Stimulated activated CD4-positive, alpha-beta T cell treated with anti-CD3 and anti-CD28 coated beads, TNF-alpha, amount 100 ng/mL, for 24 hours (primary cell): ENCODE data around the gene PSMC5.

ENCODE experiments used
- DNase-seq, 3 experiments: peaks; one replicate each; pipeline ENCODE4 v3.0.0-alpha.2; 2020; ENCODE audit warnings: low read depth in 3 of 3

Gene PSMC5

DNA sequence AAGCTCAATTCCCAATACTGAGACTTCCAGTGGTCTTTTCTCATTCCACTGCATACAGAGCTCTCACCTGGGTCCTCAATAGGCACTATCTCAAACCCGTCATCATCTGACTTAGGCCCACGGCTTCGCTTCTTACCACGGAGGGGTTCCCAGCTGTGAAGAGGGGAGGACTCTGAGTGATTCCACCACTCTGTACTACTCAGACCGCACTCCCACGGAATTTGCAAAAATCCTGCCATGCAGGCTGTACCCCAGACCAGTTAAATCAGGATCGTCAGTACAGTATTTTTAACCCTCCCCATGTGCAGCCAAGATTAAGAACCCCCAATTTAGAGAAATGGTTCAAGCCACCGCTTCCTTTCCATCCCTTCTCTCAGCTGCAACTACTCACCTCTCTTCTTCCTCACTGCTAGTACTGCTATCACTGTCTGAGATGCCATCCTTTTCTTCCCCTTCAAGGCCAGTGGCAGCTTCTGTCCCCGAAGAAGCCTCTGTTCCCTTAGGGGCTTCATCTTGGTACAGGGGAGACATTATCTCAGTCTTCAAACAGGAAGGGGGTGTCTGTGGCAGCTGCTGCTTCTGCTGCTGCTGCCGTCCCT is 6.2 kb upstream of the PSMC5 start:
- DNase-seq = no peak

GRCh38 chr17:63821804-63822203 is 5.4 kb upstream of the PSMC5 start:
- no peak for DNase-seq

DNA sequence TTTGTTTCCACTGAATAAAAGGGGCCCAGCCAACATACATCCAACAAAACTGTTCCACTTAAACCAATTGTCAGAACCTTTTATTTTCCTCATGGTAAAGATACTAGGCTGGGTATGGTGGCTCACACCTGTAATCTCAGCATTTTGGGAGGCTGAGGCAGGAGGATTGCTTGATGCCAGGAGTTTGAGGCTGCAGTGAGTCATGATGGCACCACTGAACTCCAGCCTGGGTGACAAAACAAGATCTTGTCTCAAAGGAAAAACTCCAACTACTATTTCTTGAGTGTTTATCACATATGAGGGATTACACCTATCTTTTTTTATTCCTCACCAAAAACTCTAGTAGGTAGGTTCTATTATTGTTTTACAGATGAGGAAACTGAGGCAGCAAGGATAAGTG is 4.7 kb upstream of the PSMC5 start:
- DNase-seq = no peak

GRCh38 chr17:63823659-63824331 is 3.4 kb upstream of the PSMC5 start:
- DNase-seq = no peak

- no peak for DNase-seq
These were observed 2.9 kb upstream of the PSMC5 start for GRCh38 chr17:63824362-63824761.

GRCh38 chr17:63826468-63827001 is 696 bp upstream of the PSMC5 start:
- DNase-seq = no peak

GRCh38 chr17:63827801-63828221 is 580 bp downstream of the PSMC5 start:
- no peak for DNase-seq

GRCh38 chr17:63828936-63829335 is 1.7 kb downstream of the PSMC5 start:
- DNase-seq = no peak

GRCh38 chr17:63830278-63830677 is 3.0 kb downstream of the PSMC5 start:
- DNase-seq = no peak

DNA sequence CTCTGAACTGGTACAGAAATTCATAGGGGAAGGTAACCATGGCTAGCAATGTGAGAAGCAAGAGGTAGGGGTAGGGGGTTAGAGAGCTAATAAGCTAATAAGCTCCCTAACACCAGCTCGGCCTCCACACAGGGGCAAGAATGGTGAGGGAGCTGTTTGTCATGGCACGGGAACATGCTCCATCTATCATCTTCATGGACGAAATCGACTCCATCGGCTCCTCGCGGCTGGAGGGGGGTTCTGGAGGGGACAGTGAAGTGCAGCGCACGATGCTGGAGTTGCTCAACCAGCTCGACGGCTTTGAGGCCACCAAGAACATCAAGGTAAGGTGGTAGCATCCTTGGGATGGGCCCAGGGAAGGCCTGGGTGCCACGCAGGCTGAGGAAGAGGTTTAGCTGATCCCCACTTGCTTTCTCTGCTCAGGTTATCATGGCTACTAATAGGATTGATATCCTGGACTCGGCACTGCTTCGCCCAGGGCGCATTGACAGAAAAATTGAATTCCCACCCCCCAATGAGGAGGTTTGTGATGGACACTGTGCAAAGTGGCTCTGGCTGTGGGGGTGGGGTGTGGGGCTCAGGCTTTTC is 3.8 kb downstream of the PSMC5 start:
- DNase-seq = no peak

- no peak for DNase-seq
These were observed 4.3 kb downstream of the PSMC5 start for GRCh38 chr17:63831505-63831904.

- DNase-seq = no peak
These were observed 4.8 kb downstream of the PSMC5 start for GRCh38 chr17:63832014-63832413.

- no peak for DNase-seq
These were observed 5.2 kb downstream of the PSMC5 start for GRCh38 chr17:63832455-63832854.

DNA sequence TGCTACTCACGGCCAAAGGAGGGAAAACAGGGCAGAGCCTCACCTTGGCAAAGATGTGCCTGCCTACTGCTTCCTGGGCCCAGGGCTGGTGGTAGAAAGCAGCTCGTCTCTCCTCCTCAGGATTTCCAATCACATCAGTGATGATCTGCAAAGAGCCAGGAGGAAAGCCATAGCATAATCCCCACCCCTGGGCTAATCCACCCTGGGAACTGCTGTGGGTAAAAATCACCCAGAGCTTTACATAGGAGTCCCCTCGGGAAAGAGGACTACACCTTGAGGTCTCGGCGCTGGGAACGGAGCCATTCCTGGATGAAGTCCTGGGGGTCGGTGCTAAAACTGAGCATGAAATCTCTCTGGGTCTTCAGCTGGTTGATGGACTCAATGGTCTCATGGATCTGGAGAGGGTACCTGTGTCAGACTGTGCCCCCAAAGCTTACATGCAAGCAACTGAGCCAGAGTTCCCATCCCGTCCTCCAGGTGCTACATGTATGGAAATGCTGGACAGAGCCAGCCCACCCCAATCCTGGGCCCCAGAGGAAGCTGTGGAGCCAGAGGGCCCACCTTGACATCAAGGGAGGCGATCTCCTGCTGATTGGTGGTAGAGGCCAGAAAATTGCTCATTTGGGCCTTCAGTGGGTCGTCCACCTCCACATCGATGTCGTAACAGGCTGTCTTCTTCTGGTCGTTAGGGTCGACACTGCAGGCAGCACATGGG is 6.0 kb downstream of the PSMC5 start:
- no peak for DNase-seq

- no peak for DNase-seq
These were observed 6.6 kb downstream of the PSMC5 start for GRCh38 chr17:63833741-63834373.

- peak in 2 of 3 experiments; percentile 38 to 49 for DNase-seq
These were observed 7.4 kb downstream of the PSMC5 start for GRCh38 chr17:63834431-63835166.

- no peak for DNase-seq
These were observed 8.0 kb downstream of the PSMC5 start for GRCh38 chr17:63835167-63835720.

DNA sequence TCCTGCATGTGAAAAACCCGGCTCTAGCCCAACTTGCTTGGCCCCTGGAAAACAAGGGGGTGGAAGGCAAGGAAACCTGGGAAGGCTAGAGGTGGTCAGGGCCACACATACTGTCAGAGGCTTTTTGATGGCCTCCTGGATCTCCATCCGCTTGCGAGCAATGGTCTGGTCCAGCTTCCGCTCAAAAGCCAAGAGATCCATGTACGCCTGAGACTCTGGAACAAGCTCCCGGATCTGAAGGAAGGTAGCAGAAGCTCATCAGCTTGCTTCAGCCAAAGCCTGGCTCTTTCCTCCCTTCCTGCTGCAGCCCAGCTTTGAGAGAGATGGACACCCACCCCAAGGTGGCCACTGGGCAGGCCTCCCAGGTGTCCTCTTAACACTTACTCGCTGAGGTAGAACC is 9.6 kb downstream of the PSMC5 start:
- no peak for DNase-seq

DNA sequence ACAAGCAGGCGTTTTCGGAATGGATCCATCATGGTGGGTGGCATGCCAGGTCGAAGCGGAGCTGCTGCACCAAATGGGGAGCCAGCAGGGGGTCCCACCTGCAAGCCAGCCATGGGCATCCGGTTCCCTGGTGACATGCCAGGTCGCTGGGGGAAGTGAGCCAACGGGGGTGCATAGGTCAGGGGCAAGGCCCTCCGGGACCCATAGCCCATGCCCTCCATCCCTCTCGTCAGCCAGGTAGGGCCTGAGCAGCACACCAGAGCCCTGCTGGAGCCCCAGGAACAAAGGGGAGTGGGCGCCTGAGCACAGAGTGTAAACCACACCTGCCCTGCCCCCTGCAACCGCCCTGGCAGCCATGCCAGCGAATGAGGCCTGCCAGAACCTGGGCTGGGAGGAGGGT is 10.2 kb downstream of the PSMC5 start:
- no peak for DNase-seq

DNA sequence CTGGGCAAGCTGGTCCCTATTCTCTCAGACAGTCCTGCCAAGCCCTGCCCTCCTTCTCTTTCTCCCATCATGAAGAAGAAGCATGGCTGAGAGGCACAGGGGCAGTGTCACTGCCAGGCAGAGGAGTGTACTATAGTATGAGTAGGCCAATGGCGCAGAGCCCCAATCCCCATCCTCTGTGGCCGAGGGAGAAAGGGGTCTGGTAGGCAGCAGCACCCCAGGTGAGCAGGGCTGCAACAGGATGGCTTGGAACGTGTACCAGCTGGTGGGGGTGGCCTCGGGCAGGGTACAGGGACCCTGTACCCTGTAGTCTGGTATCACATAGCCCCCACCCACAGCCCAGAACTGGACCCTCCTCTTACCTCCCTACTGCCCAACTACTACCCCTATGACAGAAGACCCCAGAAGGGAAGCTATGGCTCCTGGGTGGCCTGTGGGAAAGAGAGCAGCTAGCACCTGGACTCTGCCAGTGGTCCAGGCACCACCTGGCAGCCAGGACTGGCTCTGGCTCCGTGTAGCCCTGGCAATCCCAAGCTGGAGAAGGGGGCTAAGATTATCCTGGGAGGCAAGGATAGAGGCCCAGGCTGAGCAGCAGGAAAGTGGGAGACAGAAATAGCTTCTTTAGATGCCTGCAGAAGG is 10.8 kb downstream of the PSMC5 start:
- no peak for DNase-seq
